ENCODE data around the gene DNAJC5.
A peak's percentile ranks its signal among the peaks of the same experiment; 100 is the strongest.
"Not testable (repeated sequence)": the region's sequence is repeated elsewhere in the genome, so short reads cannot be mapped to it uniquely, and the experiment has no call there.

Gene DNAJC5

GRCh38 chr20:63894358-63895201 lies at the start of gene DNAJC5:
Gene DNAJC5 (plus strand): TSS chr20:63895126. CDS start chr20:63928346, 33,220 bp downstream.
- FAIRE-seq (no peak), DNase-seq (ENCODE audit: low spot score) (peak; percentile 88)

- no peak for DNase-seq (ENCODE audit: low spot score)
- FAIRE-seq, result no peak
These were observed 48.7 kb upstream of the DNAJC5 start for GRCh38 chr20:63846128-63846771.

GRCh38 chr20:63846888-63847236 lies 48.1 kb upstream of the DNAJC5 start:
- FAIRE-seq (no peak), DNase-seq (ENCODE audit: low spot score) (no peak)

- DNase-seq (ENCODE audit: low spot score), result no peak
- FAIRE-seq, result no peak
These were observed 47.5 kb upstream of the DNAJC5 start for GRCh38 chr20:63847237-63848002.

GRCh38 chr20:63848003-63848911 lies 46.7 kb upstream of the DNAJC5 start:
- DNase-seq (ENCODE audit: low spot score) (no peak), FAIRE-seq (no peak)

GRCh38 chr20:63850689-63851547 lies 44.0 kb upstream of the DNAJC5 start:
- DNase-seq (ENCODE audit: low spot score) (no peak), FAIRE-seq (no peak)

GRCh38 chr20:63851548-63851943 lies 43.4 kb upstream of the DNAJC5 start:
- DNase-seq (ENCODE audit: low spot score); FAIRE-seq: not testable (repeated sequence)

- DNase-seq (ENCODE audit: low spot score); FAIRE-seq: not testable (repeated sequence)
These were observed 41.2 kb upstream of the DNAJC5 start for GRCh38 chr20:63853733-63854068.

- FAIRE-seq, result no peak
- DNase-seq (ENCODE audit: low spot score), result no peak
These were observed 40.7 kb upstream of the DNAJC5 start for GRCh38 chr20:63854069-63854765.

GRCh38 chr20:63854766-63855362 lies 40.1 kb upstream of the DNAJC5 start:
- FAIRE-seq (no peak), DNase-seq (ENCODE audit: low spot score) (no peak)

- DNase-seq (ENCODE audit: low spot score) (no peak), FAIRE-seq (no peak)
These were observed 39.4 kb upstream of the DNAJC5 start for GRCh38 chr20:63855363-63856097.

GRCh38 chr20:63856098-63856511 lies 38.8 kb upstream of the DNAJC5 start:
- FAIRE-seq (no peak), DNase-seq (ENCODE audit: low spot score) (no peak)

- FAIRE-seq (no peak), DNase-seq (ENCODE audit: low spot score) (no peak)
These were observed 37.0 kb upstream of the DNAJC5 start for GRCh38 chr20:63857764-63858392.

GRCh38 chr20:63858393-63859165 lies 36.3 kb upstream of the DNAJC5 start:
- FAIRE-seq, result no peak
- no peak for DNase-seq (ENCODE audit: low spot score)

- FAIRE-seq, result no peak
These were observed 35.7 kb upstream of the DNAJC5 start for GRCh38 chr20:63859166-63859699.

GRCh38 chr20:63860325-63861051 lies 34.4 kb upstream of the DNAJC5 start:
- no peak for FAIRE-seq

More at GRCh38 chr20:63859166-63859699, 35.7 kb upstream of the DNAJC5 start:
- no peak for DNase-seq (ENCODE audit: low spot score)

More at GRCh38 chr20:63860325-63861051, 34.4 kb upstream of the DNAJC5 start:
- DNase-seq (ENCODE audit: low spot score), result no peak
